Esophagus muscularis mucosa (tissue), 3 donors: ENCODE measurements around the gene NKD2.

Experiments
- POLR2A ChIP-seq: fragments of 450-650 bp; IDR thresholded peaks from one replicate; pipeline ENCODE4 v1.6.1; 2017; ENCODE audit warnings: antibody characterized with exemption, moderate library complexity, mild to moderate bottlenecking, low read depth
- POLR2AphosphoS5 ChIP-seq, 2 donors: sonication (generic); formaldehyde crosslinking; IDR thresholded peaks; one replicate each; pipeline ENCODE4 v1.6.1; 2017; ENCODE audit warnings: antibody characterized with exemption in 2 of 2
- TF ChIP-seq, protein P1 (sequence below), 3 experiments: fragments of 200-600 bp in 2 of 3; fragments of 450-650 bp in 1 of 3; sonication (generic) in 2 of 3; IDR thresholded peaks; one replicate each; pipeline ENCODE4 v1.5.1; 2017 to 2019; ENCODE audit warnings: antibody characterized with exemption in 3 of 3, mild to moderate bottlenecking in 2 of 3, moderate library complexity in 1 of 3

DNA sequence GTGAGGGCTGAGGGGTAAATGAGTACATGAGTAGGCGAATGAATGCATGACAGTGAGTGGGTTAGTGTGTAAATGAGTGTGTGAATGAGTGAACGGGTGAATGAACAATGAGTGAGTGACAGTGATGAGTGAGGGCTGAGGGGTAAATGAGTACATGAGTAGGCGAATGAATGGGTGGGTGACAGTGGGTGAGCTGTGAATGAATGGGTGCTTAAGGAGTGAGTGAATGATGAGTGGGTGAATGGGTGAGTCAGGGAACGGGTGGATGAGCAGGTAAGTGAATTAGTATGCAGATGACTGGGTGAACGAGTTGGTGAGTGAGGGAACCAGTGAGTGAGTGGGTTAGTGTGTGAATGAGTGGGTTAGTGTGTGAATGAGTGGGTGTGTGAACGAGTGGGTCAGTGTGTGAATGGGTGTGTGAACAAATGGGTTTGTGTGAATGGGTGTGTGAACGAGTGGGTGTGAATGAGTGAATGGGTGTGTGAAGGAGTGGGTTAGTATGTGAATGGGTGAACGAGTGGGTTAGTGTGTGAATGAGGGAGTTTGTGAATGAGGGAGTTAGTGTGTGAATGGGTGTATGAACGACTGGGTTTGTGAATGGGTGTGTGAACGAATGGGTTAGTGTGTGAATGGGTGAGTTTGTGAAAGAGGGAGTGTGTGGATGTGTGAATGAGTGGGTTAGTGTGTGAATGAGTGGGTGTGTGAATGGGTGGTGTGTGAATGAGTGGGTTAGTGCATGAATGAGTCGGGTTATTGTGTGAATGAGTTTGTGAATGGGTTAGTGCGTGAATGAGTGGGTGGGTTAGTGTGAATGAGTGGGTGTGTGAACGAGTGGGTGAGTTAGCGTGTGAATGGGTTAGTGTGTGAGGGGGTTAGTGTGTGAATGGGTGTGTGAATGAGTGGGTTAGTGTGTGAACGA is 32.9 kb downstream of the NKD2 start:
- TF ChIP-seq, protein P1, sequence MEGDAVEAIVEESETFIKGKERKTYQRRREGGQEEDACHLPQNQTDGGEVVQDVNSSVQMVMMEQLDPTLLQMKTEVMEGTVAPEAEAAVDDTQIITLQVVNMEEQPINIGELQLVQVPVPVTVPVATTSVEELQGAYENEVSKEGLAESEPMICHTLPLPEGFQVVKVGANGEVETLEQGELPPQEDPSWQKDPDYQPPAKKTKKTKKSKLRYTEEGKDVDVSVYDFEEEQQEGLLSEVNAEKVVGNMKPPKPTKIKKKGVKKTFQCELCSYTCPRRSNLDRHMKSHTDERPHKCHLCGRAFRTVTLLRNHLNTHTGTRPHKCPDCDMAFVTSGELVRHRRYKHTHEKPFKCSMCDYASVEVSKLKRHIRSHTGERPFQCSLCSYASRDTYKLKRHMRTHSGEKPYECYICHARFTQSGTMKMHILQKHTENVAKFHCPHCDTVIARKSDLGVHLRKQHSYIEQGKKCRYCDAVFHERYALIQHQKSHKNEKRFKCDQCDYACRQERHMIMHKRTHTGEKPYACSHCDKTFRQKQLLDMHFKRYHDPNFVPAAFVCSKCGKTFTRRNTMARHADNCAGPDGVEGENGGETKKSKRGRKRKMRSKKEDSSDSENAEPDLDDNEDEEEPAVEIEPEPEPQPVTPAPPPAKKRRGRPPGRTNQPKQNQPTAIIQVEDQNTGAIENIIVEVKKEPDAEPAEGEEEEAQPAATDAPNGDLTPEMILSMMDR (IDR thresholded peaks at IDR 0.05): no peak
- no peak for TF ChIP-seq POLR2A
- no peak for TF ChIP-seq POLR2AphosphoS5 (IDR thresholded peaks at IDR 0.05)
